Keratinocyte (primary cell): Measurements from ENCODE around the gene NCOA6. TPM values are rescaled to one million over a fixed set of nuclear protein-coding genes. Genes with fewer than 3 reads are reported as not detected.

Source experiments
- DNase-seq: peaks from one replicate; pipeline ENCODE4 v3.0.0-alpha.2; 2011; ENCODE audit warnings: low read depth, missing footprints, low spot score
- FAIRE-seq: peaks from 2 replicates; lab custom pipeline; 2011; peaks lifted over from hg19 to GRCh38; lab: Jason Lieb, UNC
- H2AFZ ChIP-seq: 2 replicates; pipeline ENCODE4 v1.6.0; 2012; ENCODE audit warnings: low read length, control low read depth, inconsistent platforms; ENCODE audit not compliant: control insufficient read depth
- H3K27ac ChIP-seq: 2 replicates; pipeline ENCODE4 v1.5.1; 2011; ENCODE audit warnings: low read length; ENCODE audit not compliant: control insufficient read depth, insufficient read depth
- H3K27me3 ChIP-seq: 3 replicates; pipeline ENCODE4 v1.6.0; 2011; ENCODE audit warnings: low read length; ENCODE audit not compliant: control insufficient read depth, insufficient read depth; ENCODE audit errors: extremely low read depth
- H3K36me3 ChIP-seq, 2 experiments: 2 replicates in 1 of 2; 3 replicates in 1 of 2; pipeline ENCODE4 v1.5.1; 2011; ENCODE audit warnings: low read length in 2 of 2, mild to moderate bottlenecking in 1 of 2; ENCODE audit not compliant: control insufficient read depth in 2 of 2, insufficient read depth in 2 of 2; ENCODE audit errors: extremely low read depth in 1 of 2
- H3K4me1 ChIP-seq: 3 replicates; pipeline ENCODE4 v1.5.1; 2011; ENCODE audit warnings: low read length; ENCODE audit not compliant: control insufficient read depth, insufficient read depth; ENCODE audit errors: extremely low read depth
- H3K4me2 ChIP-seq: 3 replicates; pipeline ENCODE4 v1.6.0; 2011; ENCODE audit warnings: low read depth, low read length; ENCODE audit not compliant: control insufficient read depth, insufficient read depth; ENCODE audit errors: extremely low read depth
- H3K4me3 ChIP-seq, 3 experiments: fragments of 200-600 bp in 1 of 3; sonication (generic) in 1 of 3; 2 replicates in 2 of 3; 3 replicates in 1 of 3; pipeline ENCODE4 v1.5.1; 2011 to 2016; ENCODE audit warnings: low read length in 3 of 3, mild to moderate bottlenecking in 3 of 3, control low read depth in 2 of 3, inconsistent platforms in 1 of 3, low read depth in 1 of 3, mixed read lengths in 1 of 3, mixed run types in 1 of 3, moderate library complexity in 1 of 3; ENCODE audit not compliant: control insufficient read depth in 2 of 3, insufficient read depth in 2 of 3; ENCODE audit errors: extremely low read depth in 1 of 3
- H3K79me2 ChIP-seq: 2 replicates; pipeline ENCODE4 v1.6.0; 2012; ENCODE audit warnings: low read length; ENCODE audit not compliant: control insufficient read depth, insufficient read depth
- H3K9ac ChIP-seq: 3 replicates; pipeline ENCODE4 v1.6.0; 2011; ENCODE audit warnings: low read length; ENCODE audit not compliant: control insufficient read depth, insufficient read depth; ENCODE audit errors: extremely low read depth
- H3K9me1 ChIP-seq: 3 replicates; pipeline ENCODE4 v1.6.0; 2011; ENCODE audit warnings: low read length; ENCODE audit not compliant: control insufficient read depth, insufficient read depth; ENCODE audit errors: extremely low read depth
- H3K9me3 ChIP-seq: 2 replicates; pipeline ENCODE4 v1.5.1; 2012; ENCODE audit warnings: low read depth, low read length; ENCODE audit not compliant: control insufficient read depth
- H4K20me1 ChIP-seq: 3 replicates; pipeline ENCODE4 v1.6.0; 2011; ENCODE audit warnings: low read length; ENCODE audit not compliant: control insufficient read depth, insufficient read depth; ENCODE audit errors: extremely low read depth
- EZH2 ChIP-seq: IDR thresholded peaks from one replicate; pipeline ENCODE4 v1.6.1; 2012; ENCODE audit warnings: inconsistent platforms, mild to moderate bottlenecking, low read length, moderate library complexity
- dilution Hi-C: fragments of 300-500 bp; cut with MboI; formaldehyde crosslinking; loops from one replicate; pipeline ENCODE4 v1.7.0; 2020; ENCODE audit warnings: low sequenced_read_pairs; ENCODE audit not compliant: extremely low pct_ligation_motif_present
- polyA plus RNA-seq, 5 experiments: library from polyadenylated mRNA; depleted of rRNA in 3 of 5; stranded (reverse) in 3 of 5; stranded (forward) in 1 of 5; unstranded in 1 of 5; fragments of >200 nt; gene quantifications; 1 replicate in 1 of 5; 2 replicates in 3 of 5; 3 replicates in 1 of 5; pipeline versions ENCODE4 v1.2.1 to v1.2.3, GENCODE V29; 2011 to 2012; ENCODE audit warnings: missing spikeins in 2 of 5, low read depth in 1 of 5, low replicate concordance in 1 of 5
- TF ChIP-seq, protein P1 (sequence below), 3 experiments: IDR thresholded peaks in 1 of 3; conservative IDR thresholded peaks in 1 of 3; optimal IDR thresholded peaks in 1 of 3; 2 replicates in 2 of 3; 3 replicates in 1 of 3; pipeline versions ENCODE3 to v1.5.1; 2011; ENCODE audit warnings: low read length in 3 of 3, mild to moderate bottlenecking in 3 of 3, moderate library complexity in 2 of 3, control low read depth in 1 of 3, inconsistent platforms in 1 of 3; ENCODE audit not compliant: insufficient read depth in 2 of 3; ENCODE audit errors: extremely low read depth in 1 of 3

Gene NCOA6
- polyA plus RNA-seq, 1 donor (not counting 4 experiments of a cell fraction or from before 2014, with no cell fraction given) = 13.3 TPM

DNA sequence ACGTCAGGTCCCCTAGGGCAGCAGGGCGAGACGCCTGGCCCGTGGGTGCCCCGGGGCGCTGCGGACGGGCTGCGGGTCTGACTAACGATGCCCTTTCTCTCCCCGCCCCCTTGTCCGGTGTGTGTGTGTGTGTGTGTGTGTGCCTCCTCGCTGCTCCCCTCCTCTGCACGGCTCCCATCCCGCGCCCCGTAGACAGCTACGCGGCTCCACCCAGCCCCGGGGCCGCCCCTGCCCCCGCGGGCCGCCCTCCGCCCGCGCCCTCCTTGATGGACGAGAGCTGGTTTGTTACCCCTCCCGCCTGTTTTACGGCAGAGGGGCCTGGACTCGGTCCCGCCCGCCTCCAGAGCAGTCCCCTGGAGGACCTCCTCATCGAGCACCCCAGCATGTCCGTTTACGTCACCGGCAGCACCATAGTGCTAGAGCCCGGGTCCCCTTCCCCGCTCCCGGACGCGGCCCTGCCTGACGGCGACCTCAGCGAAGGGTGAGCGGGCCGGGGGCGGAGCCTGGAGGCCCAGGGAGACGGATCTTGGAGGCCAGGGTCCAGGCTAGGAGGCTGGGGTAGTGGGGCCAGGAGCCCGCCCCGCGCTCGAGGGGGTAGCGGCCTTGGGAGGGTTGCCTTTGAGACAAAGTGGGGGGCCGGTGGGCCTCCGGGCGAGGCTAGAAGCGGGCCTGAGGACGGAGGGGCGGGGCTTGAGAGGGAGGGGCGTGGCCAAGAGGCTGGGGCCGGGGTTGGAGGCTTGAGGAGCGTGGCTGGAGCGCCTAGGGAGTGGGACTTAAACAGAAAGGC lies 116.2 kb downstream of the NCOA6 start:
- TF ChIP-seq, protein P1, sequence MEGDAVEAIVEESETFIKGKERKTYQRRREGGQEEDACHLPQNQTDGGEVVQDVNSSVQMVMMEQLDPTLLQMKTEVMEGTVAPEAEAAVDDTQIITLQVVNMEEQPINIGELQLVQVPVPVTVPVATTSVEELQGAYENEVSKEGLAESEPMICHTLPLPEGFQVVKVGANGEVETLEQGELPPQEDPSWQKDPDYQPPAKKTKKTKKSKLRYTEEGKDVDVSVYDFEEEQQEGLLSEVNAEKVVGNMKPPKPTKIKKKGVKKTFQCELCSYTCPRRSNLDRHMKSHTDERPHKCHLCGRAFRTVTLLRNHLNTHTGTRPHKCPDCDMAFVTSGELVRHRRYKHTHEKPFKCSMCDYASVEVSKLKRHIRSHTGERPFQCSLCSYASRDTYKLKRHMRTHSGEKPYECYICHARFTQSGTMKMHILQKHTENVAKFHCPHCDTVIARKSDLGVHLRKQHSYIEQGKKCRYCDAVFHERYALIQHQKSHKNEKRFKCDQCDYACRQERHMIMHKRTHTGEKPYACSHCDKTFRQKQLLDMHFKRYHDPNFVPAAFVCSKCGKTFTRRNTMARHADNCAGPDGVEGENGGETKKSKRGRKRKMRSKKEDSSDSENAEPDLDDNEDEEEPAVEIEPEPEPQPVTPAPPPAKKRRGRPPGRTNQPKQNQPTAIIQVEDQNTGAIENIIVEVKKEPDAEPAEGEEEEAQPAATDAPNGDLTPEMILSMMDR (optimal IDR thresholded peaks at IDR 0.05 in 1 of 3, IDR thresholded peaks at IDR 0.05 in 1 of 3, conservative IDR thresholded peaks at IDR 0.05 in 1 of 3; ENCODE audit: extremely low read depth in 1 of 3, insufficient read depth in 2 of 3, low read length in 3 of 3) = peak in 1 of 3 experiments; percentile 2
- TF ChIP-seq EZH2 = no peak
- peaks cover 2 to 5% of the 10 kb centered on the region in 2 experiments for H3K36me3 ChIP-seq
- FAIRE-seq = no peak
- DNase-seq = no peak
- H2AFZ ChIP-seq = peak overlapping the region; percentile 79
- no peaks in the 10 kb centered on the region for H3K27me3 ChIP-seq
- H3K27ac ChIP-seq = peak overlapping the region; percentile 20
- H3K4me1 ChIP-seq = peaks cover 35% of the 10 kb centered on the region
- peak overlapping the region; percentile 85 for H3K4me2 ChIP-seq
- H3K9me3 ChIP-seq = no peaks in the 10 kb centered on the region
- no peaks in the 10 kb centered on the region for H3K79me2 ChIP-seq
- peak overlapping the region; percentile 43 to 70 (median 65) for H3K4me3 ChIP-seq
- peaks cover 5% of the 10 kb centered on the region for H3K9me1 ChIP-seq
- H3K9ac ChIP-seq = peak overlapping the region; percentile 65
- dilution Hi-C loops = no loop called here
- H4K20me1 ChIP-seq = peaks cover 14% of the 10 kb centered on the region

DNA sequence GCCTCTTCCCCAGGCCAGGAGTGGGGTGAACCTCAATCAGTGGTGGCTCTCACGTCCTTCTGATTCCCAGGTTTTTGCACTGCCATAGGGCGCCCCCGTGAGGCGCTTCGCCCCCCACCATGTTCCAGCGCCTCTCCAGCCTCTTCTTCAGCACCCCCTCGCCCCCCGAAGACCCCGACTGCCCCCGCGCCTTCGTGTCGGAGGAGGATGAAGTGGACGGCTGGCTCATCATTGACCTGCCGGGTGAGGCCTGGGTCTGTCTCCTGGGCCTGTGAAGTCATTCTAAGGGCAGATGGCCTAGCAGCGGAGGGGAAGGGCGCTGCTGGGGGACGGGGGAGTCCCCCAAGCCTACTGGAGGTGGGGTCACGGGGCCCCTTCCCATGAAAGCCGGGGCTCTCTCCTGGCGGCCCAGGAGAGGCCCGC lies 116.8 kb downstream of the NCOA6 start:
- H3K9me3 ChIP-seq = no peaks in the 10 kb centered on the region
- H3K9me1 ChIP-seq = peaks cover 2% of the 10 kb centered on the region
- peak overlapping the region; percentile 85 for H3K4me2 ChIP-seq
- no peaks in the 10 kb centered on the region for H3K79me2 ChIP-seq
- DNase-seq (no peak), FAIRE-seq (no peak)
- peaks cover 11% of the 10 kb centered on the region for H4K20me1 ChIP-seq
- peak overlapping the region in 2 of 3 experiments; percentile 65 to 70 for H3K4me3 ChIP-seq
- peaks cover 32% of the 10 kb centered on the region for H3K4me1 ChIP-seq
- no peak overlapping the region for H2AFZ ChIP-seq
- no peak for TF ChIP-seq EZH2
- TF ChIP-seq, protein P1 (optimal IDR thresholded peaks at IDR 0.05 in 1 of 3, IDR thresholded peaks at IDR 0.05 in 1 of 3, conservative IDR thresholded peaks at IDR 0.05 in 1 of 3; ENCODE audit: extremely low read depth in 1 of 3, insufficient read depth in 2 of 3, low read length in 3 of 3) = peak; percentile 22 to 65 (median 41)
- H3K36me3 ChIP-seq = peaks cover 2 to 5% of the 10 kb centered on the region in 2 experiments
- dilution Hi-C loops = no loop called here
- no peak overlapping the region for H3K27ac ChIP-seq
- H3K27me3 ChIP-seq = no peaks in the 10 kb centered on the region
- H3K9ac ChIP-seq = no peak overlapping the region
